ENCODE data around the gene NPTXR. TPM values are rescaled to one million over a fixed set of nuclear protein-coding genes. Genes with fewer than 3 reads are reported as not detected.

NPTXR gene
- total RNA-seq, 2 donors from 2014 or later = 8.3 to 8.4 TPM

Other genes with a start within 250 kb of the NPTXR start
- under 1 TPM; 0.43 to 0.83 TPM for gene FAM227A, start 187.6 kb downstream of the NPTXR start, total RNA-seq
- gene CBY1, start 187.4 kb downstream of the NPTXR start, total RNA-seq = 10 to 100 TPM; 22.3 to 25.2 TPM
- gene TOMM22, start 162.1 kb downstream of the NPTXR start, total RNA-seq = 10 to 100 TPM; 40.7 to 42.8 TPM
- 10 to 100 TPM; 45.0 to 48.3 TPM for gene JOSD1, start 143.1 kb downstream of the NPTXR start, total RNA-seq
- gene GTPBP1, start 138.1 kb downstream of the NPTXR start, total RNA-seq = 10 to 100 TPM; 29.8 to 34.3 TPM
- 100 to 1,000 TPM; 229 to 246 TPM for gene SUN2, start 88.0 kb downstream of the NPTXR start, total RNA-seq
- 1 to 10 TPM; 5.9 to 8.3 TPM for gene DNAL4, start 49.9 kb downstream of the NPTXR start, total RNA-seq
- 100 to 1,000 TPM in 1 of 2 donors, 10 to 100 TPM in 1; 98.0 to 105 TPM for gene CBX6, start 28.2 kb upstream of the NPTXR start, total RNA-seq
- gene APOBEC3A, start 113.6 kb upstream of the NPTXR start, total RNA-seq = 1 to 10 TPM; 2.5 to 5.6 TPM
- gene APOBEC3B, start 138.3 kb upstream of the NPTXR start, total RNA-seq = under 1 TPM; 0.14 to 0.56 TPM
- 10 to 100 TPM; 18.7 to 31.5 TPM for gene APOBEC3C, start 170.2 kb upstream of the NPTXR start, total RNA-seq
- gene APOBEC3D, start 177.1 kb upstream of the NPTXR start, total RNA-seq = 1 to 10 TPM; 1.3 to 4.2 TPM
- gene APOBEC3F, start 196.8 kb upstream of the NPTXR start, total RNA-seq = 1 to 10 TPM; 5.5 to 9.8 TPM
- 1 to 10 TPM; 7.1 to 7.8 TPM for gene APOBEC3G, start 233.2 kb upstream of the NPTXR start, total RNA-seq